Neural crest cell (in vitro differentiated cells): ENCODE data around the gene MAN2B2. TPM values are rescaled to one million over a fixed set of nuclear protein-coding genes. Genes with fewer than 3 reads are reported as not detected.

Source experiments
- DNase-seq: peaks from one replicate; pipeline ENCODE4 v3.0.0; 2021; ENCODE audit warnings: low read depth, mixed read lengths, low spot score
- H3K27ac Mint-ChIP-seq: one replicate; pipeline ENCODE4 v1.8.0; 2021; ENCODE audit warnings: mild to moderate bottlenecking, mixed read lengths; ENCODE audit not compliant: unreplicated experiment
- H3K27me3 Mint-ChIP-seq: 2 replicates; pipeline ENCODE4 v1.8.0; 2021; ENCODE audit warnings: low read depth, mild to moderate bottlenecking, mixed read lengths
- H3K36me3 Mint-ChIP-seq: 2 replicates; pipeline ENCODE4 v1.8.0; 2021; ENCODE audit warnings: low read depth, mild to moderate bottlenecking, mixed read lengths
- H3K4me1 Mint-ChIP-seq: 2 replicates; pipeline ENCODE4 v1.8.0; 2021; ENCODE audit warnings: mixed read lengths
- H3K4me3 Mint-ChIP-seq: one replicate; pipeline ENCODE4 v1.8.0; 2021; ENCODE audit warnings: mild to moderate bottlenecking, mixed read lengths
- H3K9me3 Mint-ChIP-seq: 2 replicates; pipeline ENCODE4 v1.8.0; 2021; ENCODE audit warnings: mixed read lengths
- total RNA-seq: library from RNA; stranded (reverse); gene quantifications from 2 replicates; pipeline ENCODE4 v1.2.1, GENCODE V29; 2021
- TF ChIP-seq, protein P1 (sequence below): fragments of 200-600 bp; sonication (generic); conservative IDR thresholded peaks from 2 replicates; pipeline ENCODE4 v1.5.0; 2021; ENCODE audit warnings: antibody characterized with exemption, mild to moderate bottlenecking

Gene MAN2B2
- total RNA-seq, 1 donor from 2014 or later = 9.4 TPM

DNA sequence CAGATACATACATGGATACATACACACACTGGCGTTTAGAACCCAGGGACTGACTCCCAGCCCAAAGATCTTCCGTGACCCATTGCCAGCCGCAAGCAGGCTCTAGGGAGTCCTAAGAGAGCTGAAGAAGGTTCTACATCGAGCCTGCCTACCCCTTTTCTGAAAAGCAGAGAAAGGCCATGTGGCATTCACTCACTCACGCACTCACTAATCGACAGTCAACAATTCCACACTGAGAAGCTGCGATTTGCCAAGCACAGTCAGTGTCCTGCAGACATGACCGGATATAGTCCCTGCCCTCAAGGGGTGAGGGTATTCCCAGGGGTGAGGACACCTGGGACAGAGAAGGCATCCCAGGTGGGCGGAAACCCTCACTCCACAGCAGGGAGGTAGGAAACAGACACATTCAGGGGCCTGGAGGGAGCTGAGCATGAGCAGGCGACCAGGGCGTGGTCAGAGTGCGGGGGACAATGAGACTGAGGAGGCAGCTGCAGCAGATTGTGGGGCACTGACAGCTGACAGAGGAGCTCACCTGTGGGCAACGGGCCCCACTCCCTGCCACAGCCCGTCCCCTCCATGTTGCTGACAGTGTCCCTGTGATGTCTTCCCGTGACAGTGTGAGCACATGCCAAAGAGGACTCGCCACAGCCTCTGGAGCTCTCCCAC is 13.2 kb upstream of the MAN2B2 start:
- Mint-ChIP-seq H3K27me3 (peaks cover 93% of the 10 kb centered on the region), H3K4me3 (no peak overlapping the region), H3K9me3 (no peaks in the 10 kb centered on the region), H3K4me1 (no peaks in the 10 kb centered on the region), H3K27ac (no peak overlapping the region), H3K36me3 (no peaks in the 10 kb centered on the region)
- TF ChIP-seq, protein P1, sequence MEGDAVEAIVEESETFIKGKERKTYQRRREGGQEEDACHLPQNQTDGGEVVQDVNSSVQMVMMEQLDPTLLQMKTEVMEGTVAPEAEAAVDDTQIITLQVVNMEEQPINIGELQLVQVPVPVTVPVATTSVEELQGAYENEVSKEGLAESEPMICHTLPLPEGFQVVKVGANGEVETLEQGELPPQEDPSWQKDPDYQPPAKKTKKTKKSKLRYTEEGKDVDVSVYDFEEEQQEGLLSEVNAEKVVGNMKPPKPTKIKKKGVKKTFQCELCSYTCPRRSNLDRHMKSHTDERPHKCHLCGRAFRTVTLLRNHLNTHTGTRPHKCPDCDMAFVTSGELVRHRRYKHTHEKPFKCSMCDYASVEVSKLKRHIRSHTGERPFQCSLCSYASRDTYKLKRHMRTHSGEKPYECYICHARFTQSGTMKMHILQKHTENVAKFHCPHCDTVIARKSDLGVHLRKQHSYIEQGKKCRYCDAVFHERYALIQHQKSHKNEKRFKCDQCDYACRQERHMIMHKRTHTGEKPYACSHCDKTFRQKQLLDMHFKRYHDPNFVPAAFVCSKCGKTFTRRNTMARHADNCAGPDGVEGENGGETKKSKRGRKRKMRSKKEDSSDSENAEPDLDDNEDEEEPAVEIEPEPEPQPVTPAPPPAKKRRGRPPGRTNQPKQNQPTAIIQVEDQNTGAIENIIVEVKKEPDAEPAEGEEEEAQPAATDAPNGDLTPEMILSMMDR = no peak
- no peak for DNase-seq

DNA sequence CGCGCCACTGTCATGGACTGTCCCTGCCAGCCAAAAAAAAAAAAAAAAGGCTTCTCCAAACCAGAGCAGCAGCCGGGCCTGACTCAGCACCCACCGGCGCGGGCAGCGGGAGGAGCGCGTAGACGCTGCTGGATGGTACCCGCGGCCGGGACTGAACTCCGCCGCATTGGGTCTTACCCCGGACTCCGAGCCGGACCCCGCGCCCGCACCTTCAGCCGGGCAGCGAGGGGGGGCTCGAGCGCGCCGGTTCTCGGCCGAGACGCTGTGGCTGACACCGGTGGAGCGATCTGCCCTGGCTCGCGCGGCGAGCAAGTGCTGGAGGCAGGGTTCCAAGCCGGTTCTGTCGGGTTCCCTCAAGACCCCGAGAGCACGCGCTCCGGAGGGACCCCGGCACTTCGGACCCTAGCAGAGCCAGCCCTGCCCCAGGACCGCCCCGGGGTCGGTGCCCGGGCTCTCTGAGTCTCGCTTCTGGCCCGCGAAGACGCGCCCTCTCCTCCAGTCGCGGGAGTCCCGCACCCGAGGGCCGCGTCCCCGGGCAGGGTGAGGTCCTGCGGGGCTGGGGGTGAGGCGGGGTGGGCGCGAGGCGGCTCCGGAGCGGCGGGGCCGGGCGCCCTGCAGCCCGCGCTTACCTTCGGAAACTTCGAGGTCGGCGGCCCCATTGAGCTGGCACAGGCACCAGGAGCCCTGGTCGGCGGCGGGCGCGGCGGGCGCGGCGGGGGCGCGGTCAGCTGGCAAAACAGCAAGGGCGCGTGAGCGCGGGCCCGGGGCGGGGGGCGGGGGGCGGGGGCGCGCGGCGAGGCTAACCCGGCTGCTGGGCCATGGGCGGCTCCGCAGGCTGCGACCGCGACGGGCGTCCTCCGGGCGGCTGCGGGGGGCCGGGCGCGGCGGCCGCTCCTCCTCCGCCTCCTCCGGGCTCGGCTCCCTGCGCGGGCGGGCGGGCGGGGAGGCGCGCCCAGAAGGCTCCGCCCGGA is 11.8 kb upstream of the MAN2B2 start:
- DNase-seq = no peak
- no peak overlapping the region for H3K27ac Mint-ChIP-seq
- H3K4me1 Mint-ChIP-seq = no peaks in the 10 kb centered on the region
- no peaks in the 10 kb centered on the region for H3K9me3 Mint-ChIP-seq
- no peaks in the 10 kb centered on the region for H3K36me3 Mint-ChIP-seq
- H3K4me3 Mint-ChIP-seq = no peak overlapping the region
- TF ChIP-seq, protein P1 = no peak
- H3K27me3 Mint-ChIP-seq = peaks cover 91% of the 10 kb centered on the region

DNA sequence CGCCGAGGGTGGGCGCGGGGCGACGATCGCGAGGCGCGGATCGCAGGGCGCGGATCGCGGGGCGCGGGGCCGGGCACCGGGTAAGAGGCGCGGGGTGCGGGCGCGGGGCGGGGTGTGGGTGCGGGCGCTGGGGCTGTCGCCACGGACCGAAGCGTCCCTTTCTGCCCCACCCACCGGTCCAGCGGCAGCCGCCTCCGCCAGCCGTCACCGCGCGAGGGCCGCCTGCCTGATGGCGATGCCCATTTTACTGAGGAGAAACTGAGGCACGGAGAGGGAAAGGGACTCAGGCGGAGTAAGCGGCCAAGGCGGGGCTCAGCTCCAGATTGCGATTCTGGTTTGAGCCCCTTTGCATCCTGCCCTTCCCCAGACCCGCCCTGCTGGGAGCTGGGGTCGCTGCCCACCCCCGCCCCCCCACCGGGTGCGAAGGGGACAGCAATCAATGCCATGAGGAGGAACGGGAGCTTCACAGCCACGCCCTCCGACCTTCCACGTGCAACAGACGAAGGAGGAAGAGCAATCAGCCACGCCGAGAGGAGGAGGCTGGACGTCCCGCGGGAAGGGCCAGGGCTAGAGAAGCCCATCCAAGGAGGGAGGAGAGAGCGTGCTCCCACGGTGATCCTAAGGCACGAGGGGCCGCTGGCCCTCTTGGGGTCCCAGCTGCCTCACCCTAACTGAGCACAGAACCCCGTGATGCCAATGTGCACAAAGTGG is 10.9 kb upstream of the MAN2B2 start:
- H3K4me3 Mint-ChIP-seq = no peak overlapping the region
- no peaks in the 10 kb centered on the region for H3K4me1 Mint-ChIP-seq
- TF ChIP-seq, protein P1 = no peak
- H3K27me3 Mint-ChIP-seq = peaks cover 91% of the 10 kb centered on the region
- H3K36me3 Mint-ChIP-seq = no peaks in the 10 kb centered on the region
- DNase-seq = no peak
- H3K9me3 Mint-ChIP-seq = no peaks in the 10 kb centered on the region
- H3K27ac Mint-ChIP-seq = no peak overlapping the region

DNA sequence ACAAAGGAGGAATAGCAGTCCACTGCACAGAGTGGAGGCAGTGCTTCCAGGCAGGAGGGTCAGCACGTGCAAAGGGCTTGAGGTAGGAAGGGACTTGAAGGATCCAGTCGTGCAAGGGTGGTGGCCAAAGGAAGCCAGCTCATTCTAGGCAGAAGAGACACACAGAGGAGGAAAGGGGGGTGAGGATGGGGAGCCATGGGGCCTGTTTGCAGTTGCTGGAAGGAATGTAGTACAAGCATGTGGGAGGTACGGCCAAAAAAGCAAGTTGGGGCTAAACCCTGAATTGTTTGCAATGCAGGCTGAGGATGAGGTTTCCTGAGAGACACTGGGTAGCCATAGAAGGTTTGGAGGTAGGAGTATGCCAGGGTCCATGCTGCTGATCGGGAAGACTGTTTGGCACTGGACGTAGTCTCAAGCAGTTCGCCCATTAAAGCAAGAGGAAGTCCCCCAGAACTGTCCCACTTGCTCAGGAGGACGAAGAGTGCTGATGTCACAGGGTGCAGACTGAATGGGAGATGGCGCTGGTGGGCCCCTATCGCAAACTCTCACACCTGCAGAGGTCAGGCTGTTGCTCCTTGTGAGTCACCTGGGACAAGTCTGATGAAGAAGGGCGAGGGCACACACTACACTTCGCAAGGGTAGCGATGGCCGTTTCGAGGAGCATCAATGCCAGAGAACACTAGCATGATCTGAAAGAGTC is 9.1 kb upstream of the MAN2B2 start:
- H3K36me3 Mint-ChIP-seq = no peaks in the 10 kb centered on the region
- TF ChIP-seq, protein P1 = no peak
- peaks cover 89% of the 10 kb centered on the region for H3K27me3 Mint-ChIP-seq
- H3K27ac Mint-ChIP-seq = no peak overlapping the region
- H3K4me3 Mint-ChIP-seq = no peak overlapping the region
- H3K4me1 Mint-ChIP-seq = no peaks in the 10 kb centered on the region
- H3K9me3 Mint-ChIP-seq = no peaks in the 10 kb centered on the region
- no peak for DNase-seq
